ENCODE data around the gene CCNA2. TPM values are rescaled to one million over a fixed set of nuclear protein-coding genes. Genes with fewer than 3 reads are reported as not detected.

The CCNA2 gene
- total and polyA plus RNA-seq, 2 experiments from 2014 or later: 33.1 to 45.3 TPM

DNA sequence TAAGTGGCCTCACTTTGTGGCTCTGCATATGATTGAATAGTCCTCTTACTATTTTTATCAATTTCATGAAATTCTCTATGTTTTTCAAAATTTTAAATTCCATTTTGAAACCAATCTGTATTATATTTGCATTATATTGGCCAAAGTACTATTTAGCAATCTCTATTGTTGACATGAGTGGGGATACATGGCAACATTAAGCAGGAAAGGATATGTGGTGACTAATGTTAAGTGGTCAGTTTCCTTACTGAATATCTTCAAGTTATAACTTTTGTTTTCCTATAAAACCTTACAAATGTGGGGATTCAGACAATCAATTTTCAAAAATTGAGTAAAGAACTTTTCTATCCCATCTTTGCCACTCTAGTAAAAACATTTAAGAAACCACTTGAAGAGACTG lies 36.4 kb upstream of the CCNA2 start:
- H2AFZ ChIP-seq: no peak overlapping the region
- no peak for TF ChIP-seq EZH2phosphoT487 (IDR thresholded peaks at IDR 0.05; ENCODE audit: insufficient read depth, low read depth)
- no peak for TF ChIP-seq EZH2 (IDR thresholded peaks at IDR 0.05; ENCODE audit: insufficient read depth, poor library complexity, severe bottlenecking)
- H4K20me1 ChIP-seq (ENCODE audit: insufficient read depth): no peaks in the 10 kb centered on the region
- H3K9ac ChIP-seq: no peak overlapping the region
- H3K9me2 ChIP-seq (ENCODE audit: insufficient read depth): no peaks in the 10 kb centered on the region
- H3K4me3 ChIP-seq: no peak overlapping the region
- H3K27me3 ChIP-seq (replicated peaks; ENCODE audit: insufficient read depth): no peaks in the 10 kb centered on the region
- H3K27ac ChIP-seq: no peak overlapping the region
- no peaks in the 10 kb centered on the region for H3K9me3 ChIP-seq (ENCODE audit: low read depth)
- DNase-seq: no peak
- no peak overlapping the region for H3K4me2 ChIP-seq (ENCODE audit: unreplicated experiment)
- peaks cover 45% of the 10 kb centered on the region for H3K36me3 ChIP-seq (ENCODE audit: low read depth)
- H3K4me1 ChIP-seq (ENCODE audit: insufficient read depth): no peaks in the 10 kb centered on the region
- H3K79me2 ChIP-seq (ENCODE audit: insufficient read depth): no peaks in the 10 kb centered on the region
- no peaks in the 10 kb centered on the region for H3F3A ChIP-seq (ENCODE audit: insufficient read depth)
- in situ Hi-C loops (cut with MboI): no loop called here

DNA sequence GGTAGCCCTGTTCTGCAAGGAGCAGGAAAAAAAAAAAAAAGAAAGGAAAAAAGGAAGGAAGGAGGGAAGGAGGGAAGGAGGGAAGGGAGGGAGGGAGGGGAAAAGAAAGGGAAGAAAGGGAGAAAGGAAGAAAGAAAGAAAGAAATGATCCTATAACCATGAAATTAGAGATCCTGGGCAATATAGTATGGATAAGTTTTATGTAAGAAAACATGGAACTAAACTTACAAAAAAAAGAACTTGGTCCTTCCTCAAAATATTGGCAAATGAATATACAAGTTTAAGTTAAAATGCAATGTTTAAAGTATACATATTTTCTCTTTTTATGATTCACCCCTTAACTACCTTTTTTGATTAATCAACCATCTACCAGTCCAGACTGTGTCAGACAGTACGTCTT lies 27.7 kb upstream of the CCNA2 start:
- H4K20me1 ChIP-seq (ENCODE audit: insufficient read depth): no peaks in the 10 kb centered on the region
- no peak overlapping the region for H3K9ac ChIP-seq
- H3K27ac ChIP-seq: no peak overlapping the region
- H3K4me3 ChIP-seq: no peak overlapping the region
- H3K9me3 ChIP-seq (ENCODE audit: low read depth): no peaks in the 10 kb centered on the region
- no peak for DNase-seq
- H3K36me3 ChIP-seq (ENCODE audit: low read depth): peaks cover 33% of the 10 kb centered on the region
- 98 to 100% methylated on average over 1 of the region's 1 CpG for WGBS, 2 experiments (ENCODE audit: low coverage in 1 of 2, low lambda C conversion rate in 2 of 2, missing lambda C conversion rate in 2 of 2)
- H3F3A ChIP-seq (ENCODE audit: insufficient read depth): no peaks in the 10 kb centered on the region
- H3K4me2 ChIP-seq (ENCODE audit: unreplicated experiment): no peak overlapping the region
- H3K79me2 ChIP-seq (ENCODE audit: insufficient read depth): no peaks in the 10 kb centered on the region
- no peaks in the 10 kb centered on the region for H3K27me3 ChIP-seq (replicated peaks; ENCODE audit: insufficient read depth)
- H2AFZ ChIP-seq: no peak overlapping the region
- no peaks in the 10 kb centered on the region for H3K4me1 ChIP-seq (ENCODE audit: insufficient read depth)
- TF ChIP-seq EZH2 (IDR thresholded peaks at IDR 0.05; ENCODE audit: insufficient read depth, poor library complexity, severe bottlenecking) (no peak), EZH2phosphoT487 (IDR thresholded peaks at IDR 0.05; ENCODE audit: insufficient read depth, low read depth) (no peak)
- in situ Hi-C loops (cut with MboI): no loop called here
- H3K9me2 ChIP-seq (ENCODE audit: insufficient read depth): no peaks in the 10 kb centered on the region

DNA sequence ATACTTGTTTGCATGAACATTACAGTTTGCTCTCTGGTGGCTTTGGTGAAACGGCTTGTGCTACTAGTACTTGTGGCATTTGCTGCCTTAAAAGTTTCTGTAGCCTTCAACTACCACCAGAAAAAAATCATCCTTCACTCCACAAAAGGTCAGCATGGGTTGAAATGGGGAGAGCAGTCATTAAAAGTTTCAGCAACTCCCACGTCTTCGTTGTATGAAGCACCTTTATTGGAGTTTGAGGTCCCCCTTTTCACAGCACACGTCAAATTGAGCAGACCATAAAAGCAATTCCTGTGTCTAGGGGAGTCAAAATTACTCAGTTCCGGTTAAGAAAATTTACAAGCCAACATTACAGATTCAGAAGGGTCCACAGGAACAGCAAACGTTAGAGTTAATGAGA lies 23.0 kb upstream of the CCNA2 start:
- whole genome bisulfite sequencing, 2 experiments (ENCODE audit: low coverage in 1 of 2, low lambda C conversion rate in 2 of 2, missing lambda C conversion rate in 2 of 2): 78 to 80% methylated on average over 6 of the region's 6 CpGs
- H3K79me2 ChIP-seq (ENCODE audit: insufficient read depth): no peaks in the 10 kb centered on the region
- H3K9me2 ChIP-seq (ENCODE audit: insufficient read depth): no peaks in the 10 kb centered on the region
- H4K20me1 ChIP-seq (ENCODE audit: insufficient read depth): no peaks in the 10 kb centered on the region
- TF ChIP-seq EZH2 (IDR thresholded peaks at IDR 0.05; ENCODE audit: insufficient read depth, poor library complexity, severe bottlenecking): no peak
- TF ChIP-seq EZH2phosphoT487 (IDR thresholded peaks at IDR 0.05; ENCODE audit: insufficient read depth, low read depth): no peak
- in situ Hi-C loops (cut with MboI): no loop called here
- H3K27ac ChIP-seq: no peak overlapping the region
- DNase-seq: no peak
- H3F3A ChIP-seq (ENCODE audit: insufficient read depth): no peaks in the 10 kb centered on the region
- H2AFZ ChIP-seq: no peak overlapping the region
- no peak overlapping the region for H3K9ac ChIP-seq
- H3K27me3 ChIP-seq (replicated peaks; ENCODE audit: insufficient read depth): no peaks in the 10 kb centered on the region
- H3K4me3 ChIP-seq: no peak overlapping the region
- no peak overlapping the region for H3K4me2 ChIP-seq (ENCODE audit: unreplicated experiment)
- H3K4me1 ChIP-seq (ENCODE audit: insufficient read depth): no peaks in the 10 kb centered on the region
- peaks cover 40% of the 10 kb centered on the region for H3K36me3 ChIP-seq (ENCODE audit: low read depth)
- H3K9me3 ChIP-seq (ENCODE audit: low read depth): no peaks in the 10 kb centered on the region

DNA sequence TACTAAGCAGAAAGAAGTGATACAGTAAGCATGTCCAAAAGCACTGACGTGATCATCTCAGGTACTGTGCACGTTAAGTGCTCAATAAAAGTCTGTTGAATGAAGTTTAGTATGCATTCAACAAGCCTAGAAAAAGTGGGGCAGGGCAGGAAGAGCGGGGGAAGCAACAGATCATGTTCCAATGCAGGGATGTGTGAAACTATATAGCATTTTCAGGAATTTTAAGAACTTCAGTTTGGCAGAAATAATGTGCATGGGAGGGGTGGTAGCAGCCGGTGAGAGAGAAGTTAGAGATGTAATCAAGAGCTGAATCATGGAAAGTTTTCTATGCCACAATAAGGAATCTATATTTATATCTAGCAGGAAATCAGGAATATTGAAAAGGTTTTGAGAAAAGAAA lies 19.2 kb upstream of the CCNA2 start:
- in situ Hi-C loops (cut with MboI): no loop called here
- TF ChIP-seq EZH2 (IDR thresholded peaks at IDR 0.05; ENCODE audit: insufficient read depth, poor library complexity, severe bottlenecking): no peak
- TF ChIP-seq EZH2phosphoT487 (IDR thresholded peaks at IDR 0.05; ENCODE audit: insufficient read depth, low read depth): no peak
- no peaks in the 10 kb centered on the region for H3K27me3 ChIP-seq (replicated peaks; ENCODE audit: insufficient read depth)

DNA sequence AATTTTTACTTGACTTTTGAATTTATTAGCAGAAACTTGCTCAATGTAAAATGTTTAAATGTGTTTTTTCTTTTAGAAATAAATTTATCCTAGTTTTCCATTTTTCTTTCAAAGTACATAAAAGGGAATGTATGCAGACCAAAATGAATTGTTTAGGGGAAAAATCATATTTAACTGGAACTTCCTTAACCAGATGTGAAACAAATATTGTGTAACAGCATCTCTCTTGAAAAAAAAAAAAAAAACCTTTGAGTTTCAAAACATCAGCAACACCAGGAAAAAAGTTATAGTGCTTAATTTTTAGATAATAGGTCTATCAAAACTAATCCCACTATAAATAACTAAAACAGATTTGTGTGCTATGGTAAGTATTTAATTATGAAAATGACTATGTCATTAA lies 14.5 kb upstream of the CCNA2 start:
- DNase-seq: no peak
- H3K4me1 ChIP-seq (ENCODE audit: insufficient read depth): no peaks in the 10 kb centered on the region
- no peak overlapping the region for H3K4me3 ChIP-seq
- no peaks in the 10 kb centered on the region for H3K9me3 ChIP-seq (ENCODE audit: low read depth)
- H3K27me3 ChIP-seq (replicated peaks; ENCODE audit: insufficient read depth): no peaks in the 10 kb centered on the region
- H3K9ac ChIP-seq: no peak overlapping the region
- H3K27ac ChIP-seq: no peak overlapping the region
- no peaks in the 10 kb centered on the region for H3F3A ChIP-seq (ENCODE audit: insufficient read depth)
- no peaks in the 10 kb centered on the region for H4K20me1 ChIP-seq (ENCODE audit: insufficient read depth)
- no peak overlapping the region for H2AFZ ChIP-seq
- no peaks in the 10 kb centered on the region for H3K9me2 ChIP-seq (ENCODE audit: insufficient read depth)
- no peak for TF ChIP-seq EZH2phosphoT487 (IDR thresholded peaks at IDR 0.05; ENCODE audit: insufficient read depth, low read depth)
- no peak for TF ChIP-seq EZH2 (IDR thresholded peaks at IDR 0.05; ENCODE audit: insufficient read depth, poor library complexity, severe bottlenecking)
- no peak overlapping the region for H3K4me2 ChIP-seq (ENCODE audit: unreplicated experiment)
- peaks cover 57% of the 10 kb centered on the region for H3K36me3 ChIP-seq (ENCODE audit: low read depth)
- H3K79me2 ChIP-seq (ENCODE audit: insufficient read depth): no peaks in the 10 kb centered on the region
- in situ Hi-C loops (cut with MboI): no loop called here

More for the DNA sequence above, 19.2 kb upstream of the CCNA2 start:
- H4K20me1 ChIP-seq (ENCODE audit: insufficient read depth): no peaks in the 10 kb centered on the region
- DNase-seq: no peak
- H2AFZ ChIP-seq: no peak overlapping the region
- H3K27ac ChIP-seq: no peak overlapping the region
- H3K4me2 ChIP-seq (ENCODE audit: unreplicated experiment): no peak overlapping the region
- no peaks in the 10 kb centered on the region for H3F3A ChIP-seq (ENCODE audit: insufficient read depth)
- H3K79me2 ChIP-seq (ENCODE audit: insufficient read depth): no peaks in the 10 kb centered on the region
- no peaks in the 10 kb centered on the region for H3K9me2 ChIP-seq (ENCODE audit: insufficient read depth)
- H3K4me3 ChIP-seq: no peak overlapping the region
- no peaks in the 10 kb centered on the region for H3K9me3 ChIP-seq (ENCODE audit: low read depth)
- no peak overlapping the region for H3K9ac ChIP-seq
- 75% methylated on average over 4 of the region's 4 CpGs for WGBS, 2 experiments (ENCODE audit: low coverage in 1 of 2, low lambda C conversion rate in 2 of 2, missing lambda C conversion rate in 2 of 2)
- H3K4me1 ChIP-seq (ENCODE audit: insufficient read depth): no peaks in the 10 kb centered on the region
- H3K36me3 ChIP-seq (ENCODE audit: low read depth): peaks cover 57% of the 10 kb centered on the region
